NCI-H1436 (cell line): ENCODE data around the gene RANBP1.
"Not testable (repeated sequence)": the region's sequence is repeated elsewhere in the genome, so short reads cannot be mapped to it uniquely, and the experiment has no call there.

ENCODE experiments used
- DNase-seq: peaks from one replicate; lab custom pipeline; 2025; lab: John Stamatoyannopoulos, UW

Gene RANBP1

GRCh38 chr22:20115691-20116375, at the start of gene RANBP1:
Gene RANBP1, plus strand, starts transcription at chr22:20116104. Its CDS starts 81 bp downstream, at chr22:20116185.
- no peak for DNase-seq

GRCh38 chr22:20066617-20067383, 49.1 kb upstream of the RANBP1 start:
- DNase-seq: no peak

GRCh38 chr22:20067384-20067682, 48.6 kb upstream of the RANBP1 start:
- DNase-seq: not testable (repeated sequence)

- DNase-seq: no peak
Measured at GRCh38 chr22:20068640-20069039, 47.3 kb upstream of the RANBP1 start.

- no peak for DNase-seq
Measured at GRCh38 chr22:20069331-20070042, 46.4 kb upstream of the RANBP1 start.

- no peak for DNase-seq
Measured at GRCh38 chr22:20071524-20071972, 44.4 kb upstream of the RANBP1 start.

- DNase-seq: no peak
Measured at GRCh38 chr22:20076627-20077172, 39.2 kb upstream of the RANBP1 start.

- peak; percentile 83 for DNase-seq
Measured at GRCh38 chr22:20079745-20080444, 36.0 kb upstream of the RANBP1 start, which contains the start of gene DGCR8. Gene DGCR8, plus strand, starts transcription at chr22:20080241. Its CDS starts 5,723 bp downstream, at chr22:20085964.

GRCh38 chr22:20080445-20080775, 35.5 kb upstream of the RANBP1 start:
- peak; percentile 53 for DNase-seq

- DNase-seq: peak; percentile 6
Measured at GRCh38 chr22:20080776-20081654, 34.9 kb upstream of the RANBP1 start.

GRCh38 chr22:20083157-20083890, 32.6 kb upstream of the RANBP1 start:
- no peak for DNase-seq

GRCh38 chr22:20083891-20084546, 31.9 kb upstream of the RANBP1 start:
- DNase-seq: no peak

GRCh38 chr22:20084547-20085413, 31.1 kb upstream of the RANBP1 start:
- peak; percentile 2 for DNase-seq

GRCh38 chr22:20085651-20086050, 30.3 kb upstream of the RANBP1 start:
- DNase-seq: no peak

- no peak for DNase-seq
Measured at GRCh38 chr22:20086101-20086599, 29.8 kb upstream of the RANBP1 start.

- no peak for DNase-seq
Measured at GRCh38 chr22:20086763-20087162, 29.1 kb upstream of the RANBP1 start.

- DNase-seq: no peak
Measured at GRCh38 chr22:20087319-20088262, 28.3 kb upstream of the RANBP1 start.
